Measurements from ENCODE around the gene RBM19.
A peak's percentile ranks its signal among the peaks of the same experiment; 100 is the strongest.

RBM19 gene

DNA sequence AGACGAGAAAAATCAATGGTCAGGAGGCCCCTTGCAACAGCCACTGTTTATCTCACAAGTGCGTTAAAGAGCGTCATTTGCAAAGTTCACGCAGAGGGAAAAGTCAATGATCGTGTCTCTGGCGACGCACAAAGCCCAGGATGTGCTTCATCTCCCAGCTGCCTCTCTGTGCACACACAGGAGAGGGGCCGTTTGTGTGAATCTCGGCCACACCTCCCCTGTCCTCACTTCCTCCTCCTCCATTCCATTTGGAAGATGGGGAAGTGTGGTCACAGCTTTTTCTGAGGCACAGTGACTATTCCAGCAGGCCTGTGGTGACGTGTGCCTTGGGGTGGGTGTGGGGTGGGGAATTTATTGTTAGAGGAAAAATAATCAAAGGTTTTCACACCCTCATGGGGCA is 90.4 kb downstream of the RBM19 start:
- DNase-seq = peak; percentile 7

DNA sequence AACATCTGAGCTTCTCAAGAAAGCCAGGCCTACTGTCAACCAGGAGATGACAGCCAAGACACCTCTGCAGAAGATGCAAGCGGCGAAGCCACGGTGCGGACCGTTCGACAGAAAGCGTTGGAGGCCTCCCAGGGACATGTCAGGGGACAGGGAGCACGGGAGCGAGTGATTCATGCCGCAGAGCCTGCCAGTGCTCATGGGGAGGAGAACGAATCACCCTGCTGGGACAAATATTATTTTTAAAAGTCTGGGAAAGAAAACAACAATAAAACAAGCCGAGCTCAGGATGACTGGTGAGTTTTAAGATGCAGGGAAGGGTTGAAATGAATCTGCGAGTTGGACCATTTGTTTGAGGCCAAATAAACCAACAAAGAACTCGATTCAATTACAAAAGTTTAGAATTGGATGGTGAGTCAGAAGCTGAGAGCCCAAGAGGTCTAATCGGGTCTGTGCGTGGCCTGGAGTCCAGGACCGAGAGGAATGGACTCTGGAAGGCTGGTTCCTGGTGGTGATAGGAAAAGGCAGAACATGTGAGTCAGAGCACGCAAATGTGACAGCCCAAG is 91.0 kb downstream of the RBM19 start:
- no peak for DNase-seq

DNA sequence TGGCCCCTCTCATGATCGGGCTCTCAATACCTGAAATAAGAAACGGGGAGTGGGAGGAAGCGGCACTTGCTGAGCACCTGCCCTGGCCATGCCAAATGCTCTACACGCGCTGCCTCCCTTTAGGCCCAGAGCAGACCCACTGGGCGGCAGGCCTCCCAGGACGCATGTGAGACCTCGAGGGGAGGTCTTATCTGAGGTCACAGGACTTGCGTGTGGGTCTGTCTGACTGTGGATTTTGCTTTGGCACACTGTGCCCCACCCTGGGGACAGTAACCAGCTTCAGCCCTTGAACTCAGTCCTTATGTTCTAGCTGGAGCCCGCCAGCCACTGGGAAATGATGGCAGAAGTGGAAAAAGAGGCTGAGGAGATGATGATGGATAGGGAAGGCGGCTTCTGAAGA is 91.8 kb downstream of the RBM19 start:
- DNase-seq = no peak

DNA sequence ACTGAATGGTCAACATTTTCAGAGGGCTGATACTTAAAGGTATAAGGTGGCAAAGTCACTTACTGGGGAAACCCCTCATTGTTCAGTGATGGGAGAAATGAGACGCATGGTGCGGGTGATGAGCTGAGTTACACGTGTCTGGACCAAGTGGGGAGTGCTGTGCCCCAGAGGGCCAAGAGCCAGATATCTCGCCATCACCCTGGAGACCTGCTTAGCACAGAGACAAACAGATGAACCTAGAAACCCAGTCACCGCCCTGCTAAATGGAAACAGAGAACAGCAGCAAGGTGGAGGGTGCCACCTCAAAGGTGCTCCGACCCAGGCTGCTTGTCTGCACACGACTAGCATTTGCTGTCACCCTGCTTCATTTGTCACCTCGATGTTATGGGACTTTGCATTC is 92.4 kb downstream of the RBM19 start:
- no peak for DNase-seq

DNA sequence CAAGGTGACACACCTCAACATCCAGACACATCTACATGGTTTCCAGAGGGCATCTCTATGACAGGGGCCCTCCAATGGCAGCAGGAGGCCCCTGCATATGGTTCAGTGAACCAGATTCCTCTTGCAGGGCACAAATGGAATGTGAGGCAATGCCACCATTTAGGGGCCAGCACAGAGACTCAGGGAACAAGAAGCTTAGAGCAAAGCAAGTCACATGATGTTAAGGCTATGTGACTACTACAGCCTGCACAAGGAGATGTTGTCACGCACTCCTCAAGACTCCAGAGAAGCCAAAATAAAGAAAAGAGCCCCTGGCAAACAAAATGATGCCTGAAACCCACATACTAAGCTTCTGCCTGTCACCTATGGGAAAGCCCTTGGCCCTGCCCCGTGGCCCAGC is 95.2 kb downstream of the RBM19 start:
- no peak for DNase-seq

DNA sequence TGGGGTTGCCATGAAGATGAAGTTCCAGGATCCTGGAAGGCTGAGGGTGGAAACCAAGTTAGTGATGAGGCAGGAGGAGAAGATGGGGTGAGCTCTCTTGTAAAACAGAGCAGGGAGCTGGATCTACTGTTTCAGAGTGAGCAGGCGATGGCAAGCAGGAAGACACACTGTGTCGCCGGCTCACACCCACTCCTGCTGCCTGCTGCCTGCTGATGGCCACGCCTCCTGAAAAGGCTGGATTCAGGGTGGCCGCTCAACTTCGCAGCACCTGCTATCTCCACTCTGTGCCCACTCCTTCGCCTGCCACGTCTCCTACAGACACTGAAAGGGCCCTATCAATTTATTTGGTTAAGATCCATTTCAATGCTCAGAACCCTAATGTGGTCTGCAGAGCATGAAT is 96.1 kb downstream of the RBM19 start:
- peak; percentile 24 for DNase-seq

DNA sequence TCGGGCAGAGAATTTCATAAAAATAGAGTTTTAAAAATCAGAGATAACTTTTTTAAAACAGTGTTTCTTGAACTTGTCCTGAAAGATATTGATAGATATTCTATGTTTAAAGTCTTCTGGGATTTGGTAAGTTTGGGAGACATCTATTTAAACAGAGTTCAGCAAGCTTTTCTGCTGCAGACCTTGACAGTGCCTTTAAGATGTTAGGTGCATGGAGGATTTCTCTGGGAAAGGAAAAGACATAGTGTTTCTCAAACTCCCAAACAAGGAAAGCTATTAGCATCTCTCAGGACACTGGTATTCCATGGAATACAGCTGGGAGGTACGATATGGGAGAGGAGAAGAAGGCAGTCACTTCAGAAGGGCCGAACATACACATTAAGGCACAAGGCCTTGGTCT is 97.8 kb downstream of the RBM19 start:
- no peak for DNase-seq

DNA sequence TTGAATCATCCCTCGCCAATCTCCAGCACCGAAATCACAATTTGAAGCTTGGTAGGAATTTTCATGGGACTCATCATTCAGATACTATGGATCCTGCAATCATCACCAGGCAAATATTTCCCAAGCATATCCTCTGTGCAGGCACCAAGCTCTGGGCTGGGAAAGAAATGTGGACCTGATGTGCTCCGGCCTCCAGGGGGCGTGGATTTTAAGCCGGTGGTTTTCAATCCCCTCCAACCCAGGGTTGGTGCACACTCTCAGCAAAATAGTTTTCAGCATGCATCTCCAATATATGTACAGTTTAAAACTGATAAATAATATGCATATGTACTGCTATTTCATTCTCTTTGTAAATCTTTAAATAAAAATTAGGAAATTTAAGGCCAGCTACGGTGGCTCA is 98.9 kb downstream of the RBM19 start:
- peak; percentile 4 for DNase-seq

DNA sequence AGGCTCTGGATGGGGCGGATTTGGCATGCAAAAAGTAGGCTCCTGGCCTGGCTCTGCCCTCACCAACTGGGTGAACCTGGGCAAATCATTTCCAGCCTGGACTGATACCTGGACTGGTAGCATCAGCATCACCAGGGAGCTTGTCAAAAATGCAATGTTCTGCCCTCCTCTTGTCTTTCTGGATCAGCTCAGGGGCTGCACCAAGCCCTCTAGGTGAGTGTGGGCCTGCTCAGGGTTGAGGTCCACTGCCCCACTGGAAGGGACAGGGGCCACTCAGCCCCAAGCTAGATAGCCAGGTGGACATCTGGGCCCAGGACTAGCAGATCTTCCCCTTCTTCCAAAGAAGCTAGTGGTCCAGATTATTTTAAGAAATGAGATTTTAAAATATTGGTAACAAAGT is 99.6 kb downstream of the RBM19 start:
- no peak for DNase-seq

DNA sequence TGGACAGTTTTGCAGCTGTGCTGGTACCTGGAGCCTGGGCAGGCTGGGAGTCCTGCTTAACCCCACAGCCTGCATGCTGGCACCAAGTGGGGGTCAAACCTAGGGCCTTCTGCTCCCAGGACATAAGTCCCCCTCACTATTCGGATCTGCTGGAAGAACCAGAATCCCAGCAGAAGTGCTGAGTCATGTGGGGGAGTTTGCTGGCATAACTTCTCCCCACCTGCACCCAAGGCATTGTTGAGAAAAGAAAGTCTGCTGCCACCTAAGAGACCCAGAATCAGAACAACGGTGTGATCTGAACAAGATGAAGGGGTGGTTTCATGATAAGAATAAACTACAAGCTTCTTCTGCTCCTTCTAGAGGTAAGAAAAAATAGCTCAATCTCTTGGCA is 102.7 kb downstream of the RBM19 start:
- DNase-seq = no peak

DNA sequence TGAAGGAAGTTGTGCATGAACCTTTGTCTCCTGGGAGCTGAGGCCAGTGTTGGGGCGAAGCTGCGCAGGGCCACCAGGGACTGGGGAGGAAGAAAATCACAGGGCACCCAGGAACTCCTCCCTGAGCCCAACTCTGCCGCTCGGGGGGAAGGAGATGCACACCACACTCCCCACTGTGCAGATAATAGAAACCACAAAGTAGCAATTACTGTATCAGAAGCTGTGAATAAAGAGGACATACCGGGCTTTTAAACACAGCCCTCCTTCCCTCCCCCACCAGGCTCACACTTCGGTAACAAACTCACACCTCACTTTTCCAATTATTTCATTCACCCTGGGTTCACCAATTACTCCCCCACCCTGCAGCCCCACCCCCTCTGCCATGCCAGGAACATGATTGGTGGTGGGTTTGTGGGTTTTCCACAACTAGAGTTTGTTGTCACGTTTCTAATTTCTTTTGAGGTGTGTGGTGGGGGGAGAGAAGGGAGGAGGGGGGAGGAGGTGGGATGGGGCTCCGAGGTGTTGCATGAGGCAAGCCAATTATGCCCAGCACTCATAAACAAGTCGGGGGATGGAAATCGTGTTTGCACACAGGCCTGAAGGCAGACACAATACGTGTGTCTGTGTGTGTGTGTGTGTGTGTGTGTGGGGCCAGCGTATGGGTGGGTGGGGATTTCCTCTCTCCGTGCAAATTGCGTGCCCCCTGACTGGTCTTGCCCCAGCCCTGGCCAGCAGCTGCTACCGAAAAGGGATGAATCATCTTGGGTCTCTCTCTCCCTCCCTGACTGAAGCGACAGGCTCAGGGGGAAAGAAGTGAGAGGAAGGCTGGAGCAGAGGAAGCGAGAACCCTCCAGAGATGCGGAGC is 103.3 kb downstream of the RBM19 start:
- DNase-seq = no peak

DNA sequence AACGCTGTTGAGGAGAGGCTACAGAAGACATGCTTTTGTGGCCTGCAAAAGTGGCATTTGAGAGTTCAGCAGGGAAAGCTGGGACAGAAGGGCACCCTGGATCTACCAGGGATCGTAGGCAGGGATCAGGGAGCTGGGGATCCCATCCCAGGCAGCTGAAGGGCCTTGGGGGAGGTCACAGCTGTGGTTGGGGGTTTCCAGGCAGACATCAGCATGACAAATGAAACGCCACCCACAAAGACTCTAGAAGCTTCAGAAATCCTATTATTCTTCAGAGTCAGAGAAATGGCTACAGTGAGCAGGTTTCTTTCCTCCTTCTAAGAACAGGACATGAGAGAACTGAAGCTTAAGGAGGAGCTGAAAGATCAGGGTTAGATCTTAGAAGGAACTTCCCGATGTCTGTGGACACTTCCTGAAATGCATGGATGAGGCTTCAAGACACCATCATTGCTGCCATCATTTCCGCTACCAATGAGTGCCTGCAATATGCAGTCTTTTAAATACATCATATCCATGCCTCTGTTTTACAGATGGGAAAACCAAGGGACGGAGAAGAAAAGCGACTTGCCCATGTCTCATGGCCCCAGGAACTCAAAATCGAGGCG is 104.3 kb downstream of the RBM19 start:
- no peak for DNase-seq

DNA sequence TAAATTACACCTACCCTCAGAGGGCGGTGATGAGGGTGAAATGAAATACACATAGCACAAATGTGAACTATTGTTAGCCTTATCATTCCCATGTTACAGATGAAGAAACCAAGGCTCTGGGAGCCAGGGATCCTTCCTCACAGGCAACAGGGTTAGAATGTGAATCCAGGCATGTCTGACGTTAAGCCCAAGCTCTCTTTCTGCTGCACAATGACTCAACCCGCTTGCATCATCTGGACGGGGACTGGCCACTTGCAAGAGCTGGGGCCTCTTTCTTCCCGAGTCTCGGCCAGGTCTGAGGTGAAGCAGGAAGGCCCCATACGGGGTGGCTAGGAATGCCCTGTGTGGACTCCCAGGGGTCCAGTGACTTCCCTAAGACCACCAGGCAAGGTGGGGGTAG is 105.2 kb downstream of the RBM19 start:
- no peak for DNase-seq

DNA sequence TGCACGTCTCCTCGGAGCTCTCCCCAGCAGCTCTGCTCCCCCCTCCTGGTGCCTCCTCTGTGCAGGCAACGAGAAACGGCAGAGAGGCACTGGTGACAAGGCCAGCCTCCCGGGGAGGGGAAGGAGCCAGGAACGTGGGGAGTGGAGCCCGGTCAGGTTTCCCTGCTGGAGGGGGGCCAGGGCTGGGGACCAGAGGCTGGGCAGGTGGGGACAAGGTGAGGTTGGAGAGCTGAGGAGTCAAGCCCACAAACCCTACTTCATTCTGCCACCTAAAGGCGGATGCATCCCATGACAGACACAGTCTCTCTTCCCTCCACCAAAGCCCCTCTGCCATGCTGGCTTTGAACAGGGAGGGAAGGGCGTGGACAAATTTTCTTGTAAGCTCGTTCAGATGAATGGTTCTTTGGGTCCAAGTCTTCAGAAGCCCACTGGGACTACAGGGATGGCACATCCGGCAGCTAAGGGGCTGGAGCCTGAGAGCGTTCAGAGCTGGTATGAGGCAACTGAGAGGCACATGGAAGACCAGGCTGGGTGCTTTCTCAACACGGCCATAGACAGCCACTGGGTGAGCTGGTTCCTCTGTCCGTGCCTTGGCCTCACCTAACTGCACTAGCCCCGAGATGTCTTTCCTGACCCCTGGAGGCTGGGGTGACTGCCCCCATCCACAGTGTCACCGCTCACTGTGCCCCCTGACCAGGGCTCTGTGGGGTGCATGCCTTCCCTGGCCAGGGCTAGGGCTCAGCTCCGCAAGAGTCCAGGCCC is 105.9 kb downstream of the RBM19 start:
- DNase-seq = peak; percentile 74

DNA sequence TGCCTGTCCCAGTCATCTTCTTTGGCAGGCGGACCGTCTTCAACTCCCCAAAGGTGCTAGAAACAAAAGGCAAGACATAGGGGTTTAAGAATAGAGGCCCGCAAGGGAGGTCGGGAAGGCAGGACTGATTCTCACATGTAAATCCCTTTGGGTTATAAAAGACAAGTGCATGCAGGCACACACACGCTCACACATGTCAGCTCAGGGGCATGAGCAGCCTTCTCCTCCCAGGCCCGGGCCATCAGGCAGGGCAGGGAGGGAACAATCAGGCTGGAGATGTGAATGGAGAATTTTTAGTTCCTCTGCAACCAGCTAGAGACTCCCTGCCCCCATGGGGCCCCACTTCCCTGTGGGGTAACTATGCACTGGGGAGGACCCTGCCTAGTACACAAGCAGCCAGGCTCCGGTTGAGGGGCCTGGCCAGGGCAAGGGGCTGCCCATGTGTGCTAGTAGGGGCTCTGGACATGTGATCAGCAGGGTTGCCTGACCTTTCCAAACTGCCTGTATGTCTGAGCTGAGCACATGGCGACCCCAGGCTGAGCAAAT is 107.2 kb downstream of the RBM19 start:
- DNase-seq = no peak

DNA sequence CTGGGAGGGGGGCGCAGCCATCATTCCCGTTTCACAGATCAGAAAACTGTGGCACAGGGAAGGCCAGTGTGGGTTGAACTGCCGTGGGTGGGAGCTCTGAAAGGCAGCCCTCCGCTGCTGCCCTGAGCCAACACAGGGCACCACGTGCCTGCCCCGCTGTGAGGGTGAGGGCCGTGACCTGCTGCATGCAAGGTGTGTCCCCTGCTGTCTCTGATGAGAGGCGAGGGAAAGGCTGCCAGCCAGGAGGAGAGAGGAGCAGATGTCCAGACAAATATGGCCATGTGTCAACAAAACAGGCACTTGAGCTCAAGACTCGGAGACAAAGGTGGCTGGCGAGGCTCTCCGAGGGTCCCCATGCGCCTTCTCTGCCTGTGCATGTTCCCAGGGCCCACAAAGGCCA is 108.8 kb downstream of the RBM19 start:
- peak; percentile 50 for DNase-seq

DNA sequence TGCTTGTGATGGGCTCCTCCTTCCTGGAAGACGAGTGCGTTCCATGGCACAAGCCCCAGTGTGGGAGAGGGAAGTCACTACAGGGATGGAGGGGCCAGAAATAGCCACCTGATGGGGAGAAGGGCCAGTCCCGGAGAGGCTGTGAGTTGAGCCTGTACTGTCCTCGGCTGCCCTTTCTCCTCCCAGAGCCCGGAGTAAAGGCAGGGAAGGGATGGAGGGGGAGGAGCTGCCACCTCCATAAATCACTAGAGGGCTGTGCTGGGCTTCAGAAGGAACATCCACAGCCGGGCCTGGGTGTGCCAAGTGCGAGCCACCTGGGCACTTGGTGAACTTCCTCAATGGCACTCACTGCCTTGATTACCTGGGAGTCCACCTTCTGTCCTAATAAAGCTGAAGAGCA is 110.1 kb downstream of the RBM19 start:
- DNase-seq = no peak

DNA sequence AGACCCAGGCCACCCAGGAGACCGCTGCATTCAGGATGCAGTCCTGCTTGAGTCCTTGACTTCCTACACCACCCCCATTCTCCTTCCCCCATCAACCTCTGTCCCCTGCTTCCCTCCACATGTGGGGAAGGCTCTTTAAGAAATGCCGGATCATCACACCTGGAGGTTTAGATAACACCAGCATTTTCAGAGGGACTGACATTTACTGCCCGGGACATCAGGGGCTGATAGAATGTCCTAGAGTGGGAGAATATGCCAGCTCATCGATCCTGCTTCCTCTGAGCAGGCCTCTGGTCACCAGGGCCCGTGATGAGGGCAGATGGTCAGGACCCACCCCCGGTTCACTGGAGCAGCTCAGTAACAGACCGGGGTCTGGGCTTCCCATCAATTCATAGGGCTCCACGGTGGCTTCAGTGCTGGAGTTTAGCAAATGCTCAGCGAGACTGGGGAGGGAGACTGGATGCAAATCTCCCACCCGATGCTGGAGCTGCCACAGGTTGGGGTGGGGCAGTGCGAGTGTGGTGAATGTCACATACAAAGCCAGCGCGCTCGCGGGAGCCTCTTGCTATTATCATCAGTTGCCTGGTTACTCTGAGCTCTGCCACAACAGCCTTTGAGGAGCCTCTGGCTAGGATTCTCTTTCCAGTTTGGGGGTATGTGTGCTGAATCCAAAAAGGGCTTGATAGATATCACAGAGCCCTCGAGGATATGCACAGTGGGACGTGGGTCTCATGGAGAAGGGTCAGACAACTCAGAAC is 111.6 kb downstream of the RBM19 start:
- DNase-seq = peak; percentile 36

DNA sequence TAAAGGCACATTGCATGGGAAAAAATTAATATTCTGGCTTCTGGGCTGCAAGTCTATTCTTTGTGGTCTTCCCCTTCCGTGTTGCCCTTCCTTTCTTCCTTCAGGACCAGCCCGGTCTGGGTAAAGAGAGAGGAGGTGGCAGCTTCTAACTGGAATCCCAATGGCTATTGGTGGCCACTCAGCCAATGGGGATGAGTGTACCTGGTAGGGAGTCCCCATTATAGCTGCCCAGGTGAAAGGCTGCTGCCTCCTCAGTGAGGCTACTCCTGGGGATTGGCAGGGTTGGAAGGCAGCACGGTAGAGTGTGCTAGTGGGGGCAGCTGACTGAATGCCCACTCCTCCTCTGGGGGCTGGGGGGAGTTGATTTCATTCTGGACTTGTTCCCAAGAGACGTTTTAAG is 112.6 kb downstream of the RBM19 start:
- DNase-seq = peak; percentile 36

DNA sequence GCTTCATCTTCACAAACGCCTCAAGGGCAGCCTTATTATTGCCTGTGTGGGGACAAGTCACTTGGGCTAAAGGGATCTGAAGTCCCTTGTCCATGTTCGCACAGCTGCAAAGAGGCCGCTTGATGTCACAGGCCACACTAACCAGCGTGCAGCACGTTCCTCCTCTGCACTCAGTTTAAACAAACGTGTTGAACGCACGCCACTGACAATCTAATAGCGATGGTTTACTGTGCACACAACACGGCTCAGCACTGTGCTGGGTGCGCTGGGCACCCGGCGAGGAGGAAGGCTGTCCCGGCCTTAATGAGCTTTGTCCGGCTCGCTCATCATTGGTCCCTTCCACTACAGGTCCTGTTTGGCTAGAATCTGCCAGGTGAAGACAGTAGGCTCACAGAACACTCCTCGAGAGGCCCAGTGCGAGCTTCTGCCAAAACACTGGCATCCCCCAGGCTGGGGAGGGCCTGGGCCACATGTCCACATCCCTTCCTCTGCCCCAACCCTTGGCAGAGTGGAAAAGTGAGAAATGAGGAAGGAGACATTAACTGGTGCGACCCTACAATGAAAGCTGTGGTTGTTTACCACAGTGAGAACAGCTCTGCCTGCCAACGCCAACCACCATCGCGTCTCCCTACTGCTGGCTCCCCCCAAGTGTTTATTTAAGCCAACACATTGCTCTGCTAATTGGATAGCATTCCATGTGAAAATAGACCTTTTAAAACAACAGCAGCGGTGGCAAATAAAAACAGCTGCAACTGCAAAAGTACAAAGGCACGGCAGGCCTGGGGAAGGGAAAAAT is 113.2 kb downstream of the RBM19 start:
- DNase-seq = peak; percentile 69

DNA sequence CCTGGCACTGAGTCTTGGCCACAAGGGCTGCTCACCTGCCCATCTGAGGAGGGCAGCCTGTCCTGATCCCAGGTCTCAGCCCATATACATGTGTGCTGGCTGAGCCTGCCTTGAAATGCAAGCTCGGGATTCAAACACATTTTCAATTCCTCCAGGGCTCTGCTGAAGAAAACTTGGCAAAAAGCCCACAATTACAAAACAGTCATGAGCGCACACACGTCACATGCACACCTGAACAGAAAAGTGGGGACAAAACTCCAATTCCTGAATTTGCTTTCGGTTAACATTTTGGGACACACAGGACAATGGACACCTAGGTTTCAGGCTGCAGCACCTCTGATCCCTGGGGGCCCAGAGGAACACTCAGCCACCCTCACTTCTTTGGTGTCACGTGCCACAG is 113.9 kb downstream of the RBM19 start:
- DNase-seq = peak; percentile 15
